MCF 10A (cell line): ENCODE measurements around the gene C11orf58. TPM values are rescaled to one million over a fixed set of nuclear protein-coding genes. Genes with fewer than 3 reads are reported as not detected.

Experiments
- BruUV-seq: library from RNA; stranded (reverse); fragments of 400-500 nt; replicated peaks from 2 replicates; lab custom pipeline; 2021; lab: Mats Ljungman, UMichigan
- CTCF ChIA-PET: fragments of 300-600 bp; sonication (Branson Sonifier 250); formaldehyde crosslinking; extraction: SDS; loops from one replicate; lab custom pipeline; 2021; ENCODE audit warnings: antibody characterized with exemption, inconsistent platforms; lab: Yijun Ruan, JAX
- POLR2A ChIA-PET: fragments of 300-600, 350-650 bp; sonication (Branson Sonifier 250); formaldehyde crosslinking; extraction: SDS; loops from one replicate; lab custom pipeline; 2020; ENCODE audit warnings: antibody characterized with exemption, inconsistent platforms; lab: Yijun Ruan, JAX
- DNase-seq: peaks from one replicate; pipeline ENCODE4 v3.0.0-alpha.2; 2018; ENCODE audit not compliant: unreplicated experiment
- H3K27ac Mint-ChIP-seq: one replicate; pipeline ENCODE4 v1.8.0; 2022; ENCODE audit warnings: mild to moderate bottlenecking, low read depth, mixed read lengths; ENCODE audit not compliant: unreplicated experiment
- H3K27me3 Mint-ChIP-seq: one replicate; pipeline ENCODE4 v1.8.0; 2022; ENCODE audit warnings: mixed read lengths; ENCODE audit not compliant: insufficient read depth, unreplicated experiment
- H3K36me3 Mint-ChIP-seq: one replicate; pipeline ENCODE4 v1.8.0; 2022; ENCODE audit warnings: mild to moderate bottlenecking, moderate library complexity, mixed read lengths; ENCODE audit not compliant: insufficient read depth, unreplicated experiment
- H3K4me1 Mint-ChIP-seq: one replicate; pipeline ENCODE4 v1.8.0; 2022; ENCODE audit warnings: mixed read lengths; ENCODE audit not compliant: insufficient read depth, unreplicated experiment
- H3K4me3 Mint-ChIP-seq: one replicate; pipeline ENCODE4 v1.8.0; 2022; ENCODE audit warnings: mild to moderate bottlenecking, moderate library complexity, mixed read lengths; ENCODE audit not compliant: unreplicated experiment
- H3K9me3 Mint-ChIP-seq: one replicate; pipeline ENCODE4 v1.8.0; 2022; ENCODE audit warnings: mixed read lengths; ENCODE audit not compliant: unreplicated experiment
- CTCF ChIP-seq: fragments of 200-600 bp; IDR thresholded peaks from one replicate; pipeline ENCODE4 v1.8.0; 2022; ENCODE audit warnings: antibody characterized with exemption, mild to moderate bottlenecking; ENCODE audit not compliant: unreplicated experiment
- intact Hi-C: fragments of 100-400 bp; cut with micrococcal nuclease; formaldehyde crosslinking; loops from 2 replicates; pipeline ENCODE4 v1.14.1; 2022
- total RNA-seq: library from RNA; stranded (reverse); gene quantifications from 2 replicates; pipeline ENCODE4 v1.2.3, GENCODE V29; 2022

C11orf58 gene
- total RNA-seq, 1 experiment from 2014 or later, result 230 TPM

GRCh38 chr11:16789063-16789420 is 50.6 kb downstream of the C11orf58 start:
- intact Hi-C loops, result no loop called here
- H3K27me3 Mint-ChIP-seq, result no peaks in the 10 kb centered on the region
- H3K9me3 Mint-ChIP-seq, result no peaks in the 10 kb centered on the region
- CTCF ChIA-PET, result interaction anchor here (0.6 to 8.2 kb wide), 19 partner anchors 9 to 564 kb away, joined by 3 to 72 read pairs (median 5); no protein-coding TSS in a partner anchor
- no TSS peak for BruUV-seq
- TF ChIP-seq CTCF, result no peak
- H3K27ac Mint-ChIP-seq, result no peak overlapping the region
- no peak for DNase-seq
- no peak overlapping the region for H3K4me3 Mint-ChIP-seq
- H3K4me1 Mint-ChIP-seq, result peaks cover 30% of the 10 kb centered on the region
- peaks cover 10% of the 10 kb centered on the region for H3K36me3 Mint-ChIP-seq
- POLR2A ChIA-PET, result no interaction called here

- POLR2A ChIA-PET, result interaction anchor here (0.6 kb wide), 1 partner anchor 787 kb away, joined by 3 read pairs; no protein-coding TSS in a partner anchor
- CTCF ChIA-PET, result interaction anchor here (0.6 to 8.2 kb wide), 12 partner anchors 10 to 564 kb away, joined by 3 to 62 read pairs (median 4); no protein-coding TSS in a partner anchor
- no peak for TF ChIP-seq CTCF
- no peaks in the 10 kb centered on the region for H3K27me3 Mint-ChIP-seq
- H3K4me3 Mint-ChIP-seq, result no peak overlapping the region
- peak overlapping the region; percentile 49 for H3K27ac Mint-ChIP-seq
- H3K4me1 Mint-ChIP-seq, result peaks cover 30% of the 10 kb centered on the region
- intact Hi-C loops, result no loop called here
- peaks cover 10% of the 10 kb centered on the region for H3K36me3 Mint-ChIP-seq
- no TSS peak for BruUV-seq
- no peak for DNase-seq
- no peaks in the 10 kb centered on the region for H3K9me3 Mint-ChIP-seq
Observed at GRCh38 chr11:16789560-16790485, 51.4 kb downstream of the C11orf58 start.

GRCh38 chr11:16790486-16791190 is 52.2 kb downstream of the C11orf58 start:
- no peak for DNase-seq
- Mint-ChIP-seq H3K4me3 (no peak overlapping the region), H3K9me3 (no peaks in the 10 kb centered on the region), H3K36me3 (peaks cover 10% of the 10 kb centered on the region), H3K27me3 (no peaks in the 10 kb centered on the region), H3K4me1 (peaks cover 30% of the 10 kb centered on the region), H3K27ac (no peak overlapping the region)
- intact Hi-C loops, result no loop called here
- no TSS peak for BruUV-seq
- TF ChIP-seq CTCF, result no peak
- CTCF ChIA-PET, result interaction anchor here (0.7 to 8.2 kb wide), 3 partner anchors 15 to 1112 kb away, joined by 3 to 62 read pairs (median 7); no protein-coding TSS in a partner anchor
- POLR2A ChIA-PET, result interaction anchor here (0.6 to 1.4 kb wide), 2 partner anchors 287 to 788 kb away, joined by 3 to 8 read pairs; partner anchors contain the start of gene RPS13
